GM12865 (cell line): ENCODE data around the gene ST6GALNAC3.

ENCODE experiments used
- DNase-seq: peaks from one replicate; pipeline ENCODE4 v3.0.0; 2010; ENCODE audit warnings: low read depth
- H3K4me3 ChIP-seq: 2 replicates; pipeline ENCODE4 v1.5.1; 2011; ENCODE audit warnings: mild to moderate bottlenecking, low read depth, low read length, control low read depth
- TF ChIP-seq, protein P1 (sequence below): IDR thresholded peaks from 2 replicates; pipeline ENCODE4 v1.5.1; 2011; ENCODE audit warnings: low read length, control low read depth, low read depth, inconsistent platforms; ENCODE audit not compliant: insufficient read depth; ENCODE audit errors: missing control alignments

Gene ST6GALNAC3

DNA sequence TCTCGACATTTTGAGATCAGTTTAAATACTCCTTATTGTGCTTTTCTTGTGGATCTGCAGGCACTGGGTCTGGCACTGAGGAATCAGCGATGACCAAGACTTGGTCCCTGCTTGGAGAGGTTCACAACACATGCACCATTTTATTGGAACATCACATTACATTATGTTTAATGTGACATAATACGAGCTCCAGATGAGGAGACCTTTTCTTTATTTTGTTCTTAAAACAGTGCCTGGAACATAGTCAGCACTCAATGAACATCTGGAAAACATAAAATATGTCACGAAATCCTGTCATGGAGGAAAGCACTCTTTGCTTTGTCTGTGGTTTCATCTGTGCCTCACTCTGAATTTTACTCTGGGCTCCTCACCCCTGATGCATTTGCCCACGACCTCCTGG is 110.7 kb downstream of the ST6GALNAC3 start:
- H3K4me3 ChIP-seq, result no peak overlapping the region
- DNase-seq, result no peak
- TF ChIP-seq, protein P1, sequence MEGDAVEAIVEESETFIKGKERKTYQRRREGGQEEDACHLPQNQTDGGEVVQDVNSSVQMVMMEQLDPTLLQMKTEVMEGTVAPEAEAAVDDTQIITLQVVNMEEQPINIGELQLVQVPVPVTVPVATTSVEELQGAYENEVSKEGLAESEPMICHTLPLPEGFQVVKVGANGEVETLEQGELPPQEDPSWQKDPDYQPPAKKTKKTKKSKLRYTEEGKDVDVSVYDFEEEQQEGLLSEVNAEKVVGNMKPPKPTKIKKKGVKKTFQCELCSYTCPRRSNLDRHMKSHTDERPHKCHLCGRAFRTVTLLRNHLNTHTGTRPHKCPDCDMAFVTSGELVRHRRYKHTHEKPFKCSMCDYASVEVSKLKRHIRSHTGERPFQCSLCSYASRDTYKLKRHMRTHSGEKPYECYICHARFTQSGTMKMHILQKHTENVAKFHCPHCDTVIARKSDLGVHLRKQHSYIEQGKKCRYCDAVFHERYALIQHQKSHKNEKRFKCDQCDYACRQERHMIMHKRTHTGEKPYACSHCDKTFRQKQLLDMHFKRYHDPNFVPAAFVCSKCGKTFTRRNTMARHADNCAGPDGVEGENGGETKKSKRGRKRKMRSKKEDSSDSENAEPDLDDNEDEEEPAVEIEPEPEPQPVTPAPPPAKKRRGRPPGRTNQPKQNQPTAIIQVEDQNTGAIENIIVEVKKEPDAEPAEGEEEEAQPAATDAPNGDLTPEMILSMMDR, result no peak

DNA sequence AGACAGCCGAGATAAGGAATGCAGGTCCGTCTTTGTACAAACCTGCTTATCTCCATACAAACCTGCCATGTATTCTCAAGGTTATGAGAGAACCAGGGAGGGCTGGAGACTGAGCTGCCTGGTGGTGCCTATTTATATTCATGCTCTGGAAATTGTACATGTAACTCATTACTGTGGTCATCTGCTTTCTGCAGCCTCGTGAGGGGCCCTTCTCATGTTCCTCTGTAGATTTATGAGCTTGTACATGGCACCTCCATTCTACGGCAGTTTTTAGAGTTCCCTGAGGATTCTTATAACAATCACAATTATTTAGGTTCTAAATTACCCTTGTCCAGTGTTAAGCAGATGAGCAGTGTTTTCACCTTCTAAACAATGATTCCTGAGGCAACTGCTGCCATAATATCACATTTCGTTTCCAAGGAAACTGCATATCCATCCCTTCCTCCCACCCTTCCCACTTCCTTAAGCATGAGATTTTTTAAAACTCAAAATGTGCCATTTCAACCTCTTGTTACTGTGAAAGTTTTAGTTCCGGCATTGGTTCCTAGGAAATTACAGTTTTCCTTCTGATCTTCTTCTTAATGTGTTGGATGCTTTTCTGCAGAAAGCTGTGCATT is 112.1 kb downstream of the ST6GALNAC3 start:
- TF ChIP-seq, protein P1, result no peak
- no peak for DNase-seq

DNA sequence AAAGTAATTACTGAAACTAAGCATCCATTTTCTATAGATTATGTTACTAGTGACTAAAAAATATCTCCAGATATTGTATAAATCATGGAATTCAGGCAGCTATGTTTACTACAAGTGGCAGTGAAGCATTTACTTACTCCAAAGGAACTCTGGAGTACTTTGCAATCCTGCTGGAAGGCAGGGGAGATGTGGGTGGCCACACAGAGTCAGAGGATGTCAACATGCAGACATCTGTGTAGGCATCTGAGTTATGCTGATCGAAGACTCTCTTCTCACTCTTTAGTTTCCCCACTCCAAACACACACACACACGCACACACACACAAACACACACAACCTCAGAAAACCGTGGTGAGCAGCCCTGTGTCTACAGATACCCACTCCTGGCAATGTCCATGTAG is 112.9 kb downstream of the ST6GALNAC3 start:
- DNase-seq, result no peak
- no peak overlapping the region for H3K4me3 ChIP-seq
- TF ChIP-seq, protein P1, result no peak

More for the DNA sequence above, 112.1 kb downstream of the ST6GALNAC3 start:
- H3K4me3 ChIP-seq, result no peak overlapping the region

DNA sequence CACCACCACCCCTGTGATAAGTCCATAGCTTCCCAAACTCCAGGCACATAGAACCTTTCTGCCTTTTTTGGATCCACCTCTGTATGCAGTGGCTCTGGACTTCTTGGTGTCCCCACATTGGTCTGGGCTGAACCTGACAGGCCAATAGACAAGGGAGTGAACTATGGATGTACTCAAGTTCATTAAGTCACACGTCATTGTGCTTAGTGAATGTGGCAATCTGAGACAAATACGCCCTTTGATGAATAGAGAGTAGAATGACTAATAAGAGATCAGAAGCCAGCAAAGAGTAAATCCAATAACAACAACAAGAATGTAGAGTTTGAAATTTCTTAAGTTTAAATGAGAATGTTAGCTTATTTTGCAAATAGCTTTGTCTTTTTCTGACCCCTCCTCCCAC is 114.8 kb downstream of the ST6GALNAC3 start:
- H3K4me3 ChIP-seq, result no peak overlapping the region
- TF ChIP-seq, protein P1, result no peak
- DNase-seq, result no peak

DNA sequence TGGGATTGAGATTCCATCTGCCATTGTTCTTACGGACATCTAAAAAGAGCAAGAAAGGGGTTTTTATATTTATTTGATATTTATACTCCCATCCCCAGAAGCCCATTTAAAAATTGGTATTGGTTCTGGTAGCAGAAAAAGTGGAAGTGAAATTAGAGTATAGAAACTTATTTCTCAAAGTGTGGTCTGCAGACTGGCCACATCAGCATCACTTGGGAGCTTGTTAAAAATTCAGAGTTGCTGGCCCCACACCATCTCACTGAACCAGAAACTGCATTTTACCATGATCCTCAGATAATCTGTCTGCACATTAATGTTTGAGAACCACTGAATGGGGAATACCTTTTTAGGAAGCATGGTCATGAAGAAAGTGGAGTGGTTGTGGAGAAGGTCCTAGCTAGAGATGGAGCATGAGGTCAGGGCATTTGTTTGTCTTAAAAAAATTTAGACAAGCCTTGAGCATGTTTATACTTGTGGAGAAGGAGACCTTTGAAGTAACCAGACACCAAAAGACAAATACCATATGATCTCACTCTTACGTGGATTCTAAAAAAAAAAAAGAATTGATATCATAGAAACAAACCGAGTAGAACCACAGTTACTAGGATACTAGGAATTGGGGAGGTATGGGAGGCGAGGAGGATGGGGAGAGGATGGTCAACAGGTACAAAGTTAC is 116.3 kb downstream of the ST6GALNAC3 start:
- DNase-seq, result peak; percentile 26
- no peak overlapping the region for H3K4me3 ChIP-seq
- TF ChIP-seq, protein P1, result no peak

DNA sequence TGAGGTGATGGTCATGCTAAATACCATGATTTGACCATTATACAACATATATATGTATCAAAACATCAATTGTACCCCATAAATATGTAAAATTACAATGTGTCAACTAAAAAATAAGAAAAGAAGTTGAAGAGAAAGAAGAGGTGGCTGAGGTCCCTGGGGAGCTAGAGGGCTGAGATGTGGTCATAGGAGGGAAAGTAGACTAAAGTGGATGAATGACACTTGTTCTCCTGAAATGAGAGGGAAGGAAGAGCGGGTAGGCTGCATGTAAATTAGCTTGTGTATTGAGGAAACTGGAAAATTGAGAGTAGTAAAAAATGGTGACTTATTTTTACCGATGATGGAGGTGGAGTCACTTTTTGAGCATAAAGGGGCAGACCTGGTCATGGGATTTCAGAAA is 117.0 kb downstream of the ST6GALNAC3 start:
- H3K4me3 ChIP-seq, result no peak overlapping the region
- TF ChIP-seq, protein P1, result no peak
- no peak for DNase-seq
